Measurements from ENCODE around the gene USPL1.

DNA sequence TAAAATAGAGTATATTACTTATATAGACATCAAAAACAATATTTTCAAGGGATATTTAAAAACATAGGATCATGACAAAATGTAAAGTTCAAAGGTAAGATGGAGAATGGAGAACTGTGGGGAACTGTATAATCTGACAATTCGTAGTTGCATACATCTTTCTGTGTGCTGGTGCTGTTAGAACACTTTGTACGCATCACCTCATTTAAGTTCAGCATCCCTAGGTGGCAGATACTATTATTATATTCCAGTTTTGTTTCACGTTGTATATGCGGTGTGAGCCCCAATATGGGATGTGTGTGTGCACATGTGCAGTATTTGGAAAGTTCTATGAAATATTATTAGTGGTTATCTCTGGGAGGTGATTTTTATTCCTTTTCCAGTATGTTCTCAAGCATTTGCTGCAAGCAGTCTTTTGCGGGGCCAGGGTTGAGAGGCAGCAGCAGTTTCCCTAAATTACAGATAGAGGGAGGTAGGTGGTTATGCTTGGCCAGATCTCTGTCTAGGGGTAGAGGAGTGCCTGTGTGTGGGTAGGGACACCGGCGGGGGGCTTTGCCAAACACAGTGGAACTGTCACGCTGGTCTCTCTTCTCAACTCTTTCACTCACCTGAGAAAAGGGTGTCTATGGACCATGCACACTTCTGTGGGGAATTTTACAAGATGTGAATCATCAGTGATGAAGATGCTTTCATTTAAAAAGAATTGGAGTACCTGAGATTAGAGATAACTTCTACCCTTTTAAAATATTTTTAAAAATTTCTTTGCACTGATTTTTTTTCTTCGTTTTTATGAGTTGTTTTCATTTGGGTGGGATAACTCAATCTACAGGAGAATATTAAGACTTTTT, 62.0 kb downstream of the USPL1 start:
- TF ChIP-seq, protein P1, sequence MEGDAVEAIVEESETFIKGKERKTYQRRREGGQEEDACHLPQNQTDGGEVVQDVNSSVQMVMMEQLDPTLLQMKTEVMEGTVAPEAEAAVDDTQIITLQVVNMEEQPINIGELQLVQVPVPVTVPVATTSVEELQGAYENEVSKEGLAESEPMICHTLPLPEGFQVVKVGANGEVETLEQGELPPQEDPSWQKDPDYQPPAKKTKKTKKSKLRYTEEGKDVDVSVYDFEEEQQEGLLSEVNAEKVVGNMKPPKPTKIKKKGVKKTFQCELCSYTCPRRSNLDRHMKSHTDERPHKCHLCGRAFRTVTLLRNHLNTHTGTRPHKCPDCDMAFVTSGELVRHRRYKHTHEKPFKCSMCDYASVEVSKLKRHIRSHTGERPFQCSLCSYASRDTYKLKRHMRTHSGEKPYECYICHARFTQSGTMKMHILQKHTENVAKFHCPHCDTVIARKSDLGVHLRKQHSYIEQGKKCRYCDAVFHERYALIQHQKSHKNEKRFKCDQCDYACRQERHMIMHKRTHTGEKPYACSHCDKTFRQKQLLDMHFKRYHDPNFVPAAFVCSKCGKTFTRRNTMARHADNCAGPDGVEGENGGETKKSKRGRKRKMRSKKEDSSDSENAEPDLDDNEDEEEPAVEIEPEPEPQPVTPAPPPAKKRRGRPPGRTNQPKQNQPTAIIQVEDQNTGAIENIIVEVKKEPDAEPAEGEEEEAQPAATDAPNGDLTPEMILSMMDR (IDR thresholded peaks at IDR 0.05) = no peak; the same call in 1 of the 2 replicates
- TF ChIP-seq CBFB (CRISPR knock-in tag; IDR thresholded peaks at IDR 0.05; ENCODE audit: low read depth) = no peak
- TF ChIP-seq, protein P2, sequence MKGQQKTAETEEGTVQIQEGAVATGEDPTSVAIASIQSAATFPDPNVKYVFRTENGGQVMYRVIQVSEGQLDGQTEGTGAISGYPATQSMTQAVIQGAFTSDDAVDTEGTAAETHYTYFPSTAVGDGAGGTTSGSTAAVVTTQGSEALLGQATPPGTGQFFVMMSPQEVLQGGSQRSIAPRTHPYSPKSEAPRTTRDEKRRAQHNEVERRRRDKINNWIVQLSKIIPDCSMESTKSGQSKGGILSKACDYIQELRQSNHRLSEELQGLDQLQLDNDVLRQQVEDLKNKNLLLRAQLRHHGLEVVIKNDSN (CRISPR knock-in tag; IDR thresholded peaks at IDR 0.05) = no peak
- TF ChIP-seq, protein P3, sequence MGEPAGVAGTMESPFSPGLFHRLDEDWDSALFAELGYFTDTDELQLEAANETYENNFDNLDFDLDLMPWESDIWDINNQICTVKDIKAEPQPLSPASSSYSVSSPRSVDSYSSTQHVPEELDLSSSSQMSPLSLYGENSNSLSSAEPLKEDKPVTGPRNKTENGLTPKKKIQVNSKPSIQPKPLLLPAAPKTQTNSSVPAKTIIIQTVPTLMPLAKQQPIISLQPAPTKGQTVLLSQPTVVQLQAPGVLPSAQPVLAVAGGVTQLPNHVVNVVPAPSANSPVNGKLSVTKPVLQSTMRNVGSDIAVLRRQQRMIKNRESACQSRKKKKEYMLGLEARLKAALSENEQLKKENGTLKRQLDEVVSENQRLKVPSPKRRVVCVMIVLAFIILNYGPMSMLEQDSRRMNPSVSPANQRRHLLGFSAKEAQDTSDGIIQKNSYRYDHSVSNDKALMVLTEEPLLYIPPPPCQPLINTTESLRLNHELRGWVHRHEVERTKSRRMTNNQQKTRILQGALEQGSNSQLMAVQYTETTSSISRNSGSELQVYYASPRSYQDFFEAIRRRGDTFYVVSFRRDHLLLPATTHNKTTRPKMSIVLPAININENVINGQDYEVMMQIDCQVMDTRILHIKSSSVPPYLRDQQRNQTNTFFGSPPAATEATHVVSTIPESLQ (CRISPR knock-in tag; IDR thresholded peaks at IDR 0.05) = no peak
- no peak for TF ChIP-seq ZNF416 (CRISPR knock-in tag; IDR thresholded peaks at IDR 0.05)
- no peak for TF ChIP-seq FOXK1 (CRISPR knock-in tag; IDR thresholded peaks at IDR 0.05)
- TF ChIP-seq TEAD4 (CRISPR knock-in tag; IDR thresholded peaks at IDR 0.05) = no peak
- TF ChIP-seq, protein P4, sequence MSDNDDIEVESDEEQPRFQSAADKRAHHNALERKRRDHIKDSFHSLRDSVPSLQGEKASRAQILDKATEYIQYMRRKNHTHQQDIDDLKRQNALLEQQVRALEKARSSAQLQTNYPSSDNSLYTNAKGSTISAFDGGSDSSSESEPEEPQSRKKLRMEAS (CRISPR knock-in tag; IDR thresholded peaks at IDR 0.05) = no peak
- TF ChIP-seq, protein P5, sequence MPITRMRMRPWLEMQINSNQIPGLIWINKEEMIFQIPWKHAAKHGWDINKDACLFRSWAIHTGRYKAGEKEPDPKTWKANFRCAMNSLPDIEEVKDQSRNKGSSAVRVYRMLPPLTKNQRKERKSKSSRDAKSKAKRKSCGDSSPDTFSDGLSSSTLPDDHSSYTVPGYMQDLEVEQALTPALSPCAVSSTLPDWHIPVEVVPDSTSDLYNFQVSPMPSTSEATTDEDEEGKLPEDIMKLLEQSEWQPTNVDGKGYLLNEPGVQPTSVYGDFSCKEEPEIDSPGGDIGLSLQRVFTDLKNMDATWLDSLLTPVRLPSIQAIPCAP (CRISPR knock-in tag; IDR thresholded peaks at IDR 0.05) = no peak
- no peak for TF ChIP-seq ELF4 (CRISPR knock-in tag; IDR thresholded peaks at IDR 0.05; ENCODE audit: low read depth)
- TF ChIP-seq, protein P6, sequence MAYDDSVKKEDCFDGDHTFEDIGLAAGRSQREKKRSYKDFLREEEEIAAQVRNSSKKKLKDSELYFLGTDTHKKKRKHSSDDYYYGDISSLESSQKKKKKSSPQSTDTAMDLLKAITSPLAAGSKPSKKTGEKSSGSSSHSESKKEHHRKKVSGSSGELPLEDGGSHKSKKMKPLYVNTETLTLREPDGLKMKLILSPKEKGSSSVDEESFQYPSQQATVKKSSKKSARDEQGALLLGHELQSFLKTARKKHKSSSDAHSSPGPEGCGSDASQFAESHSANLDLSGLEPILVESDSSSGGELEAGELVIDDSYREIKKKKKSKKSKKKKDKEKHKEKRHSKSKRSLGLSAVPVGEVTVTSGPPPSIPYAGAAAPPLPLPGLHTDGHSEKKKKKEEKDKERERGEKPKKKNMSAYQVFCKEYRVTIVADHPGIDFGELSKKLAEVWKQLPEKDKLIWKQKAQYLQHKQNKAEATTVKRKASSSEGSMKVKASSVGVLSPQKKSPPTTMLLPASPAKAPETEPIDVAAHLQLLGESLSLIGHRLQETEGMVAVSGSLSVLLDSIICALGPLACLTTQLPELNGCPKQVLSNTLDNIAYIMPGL (CRISPR knock-in tag; IDR thresholded peaks at IDR 0.05) = no peak
- no peak for TF ChIP-seq NFYB (CRISPR knock-in tag; conservative IDR thresholded peaks at IDR 0.05; ENCODE audit: low read depth)
- no peak for TF ChIP-seq CREB1 (CRISPR knock-in tag; IDR thresholded peaks at IDR 0.05)
- TF ChIP-seq NR3C1 (CRISPR knock-in tag; conservative IDR thresholded peaks at IDR 0.05; ENCODE audit: low read depth) = no peak

Data from WTC11 (cell line).